PC-3 (cell line): Measurements from ENCODE around the gene RASL12. TPM values are rescaled to one million over a fixed set of nuclear protein-coding genes. Genes with fewer than 3 reads are reported as not detected.

Experiments used
- ATAC-seq: fragments of 200-7000 bp; cut with Tn5 transposase; 2 replicates; pipeline ENCODE4 v1.9.1; 2020; ENCODE audit warnings: mild to moderate bottlenecking, moderate library complexity
- BruUV-seq: library from RNA; stranded (reverse); fragments of 400-500 nt; replicated peaks from 2 replicates; lab custom pipeline; 2021; lab: Mats Ljungman, UMichigan
- CTCF ChIA-PET: fragments of 300-600 bp; sonication (Branson Sonifier 250); formaldehyde crosslinking; loops from one replicate; lab custom pipeline; 2022; ENCODE audit warnings: antibody characterized with exemption; lab: Charles Lee
- POLR2A ChIA-PET: fragments of 300-600 bp; sonication (Branson Sonifier 250); formaldehyde crosslinking; loops from one replicate; lab custom pipeline; 2022; ENCODE audit warnings: antibody characterized with exemption; ENCODE audit not compliant: unreplicated experiment; lab: Charles Lee
- DNase-seq: peaks from one replicate; pipeline ENCODE4 v3.0.0-alpha.2; 2015
- H2AFZ ChIP-seq: fragments of 300-600 bp; sonication (generic); 2 replicates; pipeline ENCODE4 v1.6.0; 2016; ENCODE audit warnings: antibody characterized with exemption, low read length
- H3F3A ChIP-seq: fragments of 300-600 bp; sonication (generic); one replicate; pipeline ENCODE4 v1.6.0; 2017; ENCODE audit warnings: antibody characterized with exemption, low read length, control low read depth, mild to moderate bottlenecking; ENCODE audit not compliant: unreplicated experiment
- H3K27ac ChIP-seq: fragments of 300-600 bp; sonication (generic); 2 replicates; pipeline ENCODE4 v1.5.1; 2016; ENCODE audit warnings: mild to moderate bottlenecking, low read length
- H3K27me3 ChIP-seq: fragments of 300-600 bp; sonication (generic); 2 replicates; pipeline ENCODE4 v1.6.1; 2016; ENCODE audit warnings: low read length, mixed read lengths
- H3K36me3 ChIP-seq: fragments of 300-600 bp; sonication (generic); 2 replicates; pipeline ENCODE4 v1.6.1; 2016; ENCODE audit warnings: low read depth, mixed run types, low read length, mixed read lengths
- H3K4me1 ChIP-seq: fragments of 300-600 bp; sonication (generic); 2 replicates; pipeline ENCODE4 v1.5.1; 2016; ENCODE audit warnings: low read length; ENCODE audit not compliant: insufficient read depth
- H3K4me2 ChIP-seq: fragments of 300-600 bp; sonication (generic); 2 replicates; pipeline ENCODE4 v1.6.0; 2016; ENCODE audit warnings: low read length
- H3K4me3 ChIP-seq: fragments of 300-600 bp; sonication (generic); 2 replicates; pipeline ENCODE4 v1.5.1; 2016; ENCODE audit warnings: mild to moderate bottlenecking, low read length, mixed read lengths
- H3K79me2 ChIP-seq: fragments of 300-600 bp; sonication (generic); 2 replicates; pipeline ENCODE4 v1.6.1; 2017; ENCODE audit warnings: low read length, mixed read lengths
- H3K9ac ChIP-seq: fragments of 300-600 bp; sonication (generic); 2 replicates; pipeline ENCODE4 v1.6.0; 2016; ENCODE audit warnings: mild to moderate bottlenecking, low read length
- H3K9me2 ChIP-seq: fragments of 300-600 bp; sonication (generic); replicated peaks from 2 replicates; pipeline ENCODE4 v1.6.1; 2016; ENCODE audit warnings: mixed run types, low read length, mixed read lengths
- H3K9me3 ChIP-seq: fragments of 300-600 bp; sonication (generic); 2 replicates; pipeline ENCODE4 v1.6.1; 2016; ENCODE audit warnings: low read length, mixed read lengths
- H4K20me1 ChIP-seq: fragments of 300-600 bp; sonication (generic); 2 replicates; pipeline ENCODE4 v1.6.1; 2016; ENCODE audit warnings: low read length, mixed read lengths
- CTCF ChIP-seq: fragments of 300-600 bp; sonication (generic); conservative IDR thresholded peaks from 2 replicates; pipeline ENCODE4 v1.5.1; 2017; ENCODE audit warnings: antibody characterized with exemption, low read depth, mild to moderate bottlenecking, low read length
- EZH2 ChIP-seq: fragments of 300-600 bp; sonication (generic); IDR thresholded peaks from one replicate; pipeline ENCODE4 v1.6.1; 2017; ENCODE audit warnings: antibody characterized with exemption, mild to moderate bottlenecking, low read length; ENCODE audit not compliant: unreplicated experiment
- EZH2phosphoT487 ChIP-seq: fragments of 300-600 bp; sonication (generic); IDR thresholded peaks from 2 replicates; pipeline ENCODE4 v1.6.1; 2018; ENCODE audit warnings: mild to moderate bottlenecking, antibody characterized with exemption, low read length, borderline replicate concordance
- intact Hi-C: fragments of 100-400 bp; cut with micrococcal nuclease; formaldehyde crosslinking; loops from 2 replicates; pipeline ENCODE4 v1.9.0; 2023
- total RNA-seq: library from RNA; depleted of rRNA; stranded (reverse); fragments of >200 nt; gene quantifications from 2 replicates; pipeline ENCODE4 v1.2.3, GENCODE V29; 2014

The RASL12 gene
- total RNA-seq, 1 experiment from 2014 or later: not detected

DNA sequence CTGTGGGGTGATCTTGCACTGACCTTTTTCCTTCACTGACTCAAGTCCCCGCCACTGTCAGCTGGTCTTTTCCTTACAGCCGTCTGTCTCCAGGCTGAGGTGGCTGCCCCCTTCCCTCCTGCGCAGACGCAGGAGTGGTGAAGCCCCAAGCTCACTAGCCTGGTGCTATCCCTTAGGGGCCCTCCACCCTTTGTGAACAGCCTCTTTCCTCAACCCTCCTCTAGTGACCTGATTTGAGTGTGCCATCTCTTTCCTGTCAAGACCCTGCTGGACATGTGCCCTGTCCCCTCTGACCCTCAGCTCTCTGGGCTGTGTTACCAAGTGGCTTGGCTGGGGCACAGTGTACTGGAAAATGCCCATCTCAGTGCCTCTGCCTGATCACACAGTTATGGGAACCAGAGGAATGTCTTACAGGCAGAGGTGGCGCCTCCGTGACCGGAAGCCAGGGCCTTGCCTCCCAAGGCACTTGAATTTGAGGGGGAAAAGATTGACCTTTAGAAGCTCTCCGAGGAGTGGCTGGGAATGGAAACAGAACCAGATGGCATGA lies 17.5 kb upstream of the RASL12 start:
- Histone ChIP-seq H4K20me1 (no peaks in the 10 kb centered on the region), H3K27ac (no peak overlapping the region), H3K9me3 (no peaks in the 10 kb centered on the region), H3K79me2 (no peaks in the 10 kb centered on the region), H3K27me3 (no peaks in the 10 kb centered on the region), H3K4me2 (no peak overlapping the region), H3K9ac (no peak overlapping the region), H3K4me1 (no peaks in the 10 kb centered on the region), H3K36me3 (no peaks in the 10 kb centered on the region), H3K9me2 (no peaks in the 10 kb centered on the region), H2AFZ (no peak overlapping the region), H3F3A (no peaks in the 10 kb centered on the region), H3K4me3 (no peak overlapping the region)
- ATAC-seq: no peak
- no TSS peak for BruUV-seq
- POLR2A ChIA-PET: no interaction called here
- CTCF ChIA-PET: no interaction called here
- intact Hi-C loops: no loop called here
- no peak for DNase-seq
- TF ChIP-seq EZH2 (no peak), EZH2phosphoT487 (no peak), CTCF (no peak)

- no TSS peak for BruUV-seq
- Histone ChIP-seq H3K4me1 (no peaks in the 10 kb centered on the region), H3F3A (no peaks in the 10 kb centered on the region), H3K4me3 (no peak overlapping the region), H3K79me2 (no peaks in the 10 kb centered on the region), H4K20me1 (no peaks in the 10 kb centered on the region), H3K9ac (no peak overlapping the region), H3K9me3 (no peaks in the 10 kb centered on the region), H3K27ac (no peak overlapping the region), H3K27me3 (no peaks in the 10 kb centered on the region), H3K9me2 (no peaks in the 10 kb centered on the region), H3K4me2 (no peak overlapping the region), H3K36me3 (no peaks in the 10 kb centered on the region), H2AFZ (no peak overlapping the region)
- ChIA-PET POLR2A (no interaction called here), CTCF (no interaction called here)
- DNase-seq (no peak), ATAC-seq (no peak)
- no peak for TF ChIP-seq CTCF
- TF ChIP-seq EZH2: no peak
- no peak for TF ChIP-seq EZH2phosphoT487
- intact Hi-C loops: no loop called here
Observed at GRCh38 chr15:65084500-65085206, 16.9 kb upstream of the RASL12 start.

- Histone ChIP-seq H3K9ac (no peak overlapping the region), H3K27me3 (no peaks in the 10 kb centered on the region), H3K79me2 (no peaks in the 10 kb centered on the region), H2AFZ (no peak overlapping the region), H3K9me2 (no peaks in the 10 kb centered on the region), H3K36me3 (no peaks in the 10 kb centered on the region), H3K9me3 (no peaks in the 10 kb centered on the region), H3K4me2 (no peak overlapping the region), H3K4me3 (no peak overlapping the region), H3F3A (no peaks in the 10 kb centered on the region), H4K20me1 (no peaks in the 10 kb centered on the region), H3K27ac (no peak overlapping the region), H3K4me1 (no peaks in the 10 kb centered on the region)
- DNase-seq (no peak), ATAC-seq (no peak)
- intact Hi-C loops: no loop called here
- TF ChIP-seq EZH2phosphoT487: no peak
- BruUV-seq: no TSS peak
- CTCF ChIA-PET: no interaction called here
- POLR2A ChIA-PET: no interaction called here
Observed at GRCh38 chr15:65083262-65083701, 15.5 kb upstream of the RASL12 start.
